ENCODE measurements around the gene PDIA5. TPM values are rescaled to one million over a fixed set of nuclear protein-coding genes. Genes with fewer than 3 reads are reported as not detected.

The PDIA5 gene
- total and polyA plus RNA-seq, 2 donors (not counting 1 experiment from before 2014, with no cell fraction given): 2.6 to 3.8 TPM

DNA sequence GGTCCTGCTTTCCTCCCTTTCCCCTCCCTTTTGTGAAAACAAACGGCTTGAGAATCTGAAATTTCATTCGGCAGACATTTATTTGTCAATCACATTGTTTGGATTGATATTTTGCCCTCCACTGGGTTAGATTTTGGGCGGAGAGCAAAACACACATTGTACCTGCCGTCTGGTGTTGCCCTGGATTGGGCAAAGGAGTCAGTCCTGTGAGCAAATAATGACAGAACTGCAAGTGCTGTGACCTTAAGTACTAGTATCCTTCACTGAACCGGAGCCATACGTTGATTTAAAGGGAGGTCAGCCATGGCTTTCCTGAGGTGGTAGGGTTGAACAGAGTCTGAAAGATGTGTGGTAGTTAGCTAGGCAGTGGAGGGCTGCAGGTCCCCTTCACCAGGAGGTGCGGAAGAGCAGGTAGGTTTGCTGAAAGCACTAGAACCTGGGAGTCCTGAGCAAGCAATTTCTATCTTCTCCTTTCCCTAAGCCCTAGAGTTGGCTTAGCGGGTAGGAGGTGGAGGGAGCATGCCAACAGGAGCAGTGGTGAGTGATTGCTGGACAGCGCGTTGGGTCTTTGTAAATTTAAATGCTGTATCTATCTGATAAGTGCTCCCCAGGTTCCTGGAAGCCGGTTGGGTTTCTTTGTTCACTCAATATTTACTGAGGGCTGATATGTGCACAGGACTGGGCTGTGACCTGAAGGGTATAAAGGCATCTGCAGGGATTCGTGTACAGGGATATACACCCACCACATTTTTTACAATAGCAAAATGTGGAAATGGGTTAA lies 2.0 kb downstream of the PDIA5 start:
- Mint-ChIP-seq H3K4me1 (peaks cover 14% of the 10 kb centered on the region), H3K27me3 (no peaks in the 10 kb centered on the region), H3K4me3 (peak overlapping the region; percentile 46), H3K27ac (no peak overlapping the region), H3K9me3 (ENCODE audit: insufficient read depth) (no peaks in the 10 kb centered on the region)
- Histone ChIP-seq H3K9me3 (ENCODE audit: control extremely low read depth in 1 of 3, control insufficient read depth in 2 of 3, insufficient read depth in 1 of 3, low read length in 2 of 3) (no peaks in the 10 kb centered on the region), H3K27me3 (replicated peaks in 1 of 4; ENCODE audit: control extremely low read depth in 1 of 4, control insufficient read depth in 3 of 4, insufficient read depth in 4 of 4, low read length in 3 of 4) (no peaks in the 10 kb centered on the region), H3K27ac (ENCODE audit: low read length in 2 of 2) (no peak overlapping the region), H3K36me3 (replicated peaks in 1 of 2; ENCODE audit: control extremely low read depth in 1 of 2, control insufficient read depth in 1 of 2, extremely low read depth in 1 of 2, insufficient read depth in 2 of 2, low read length in 1 of 2) (no peaks in the 10 kb centered on the region), H3K4me2 (replicated peaks; ENCODE audit: low read depth, low read length, poor library complexity, severe bottlenecking) (no peak overlapping the region), H3K79me2 (ENCODE audit: control insufficient read depth, insufficient read depth, low read length) (peaks cover 48% of the 10 kb centered on the region), H3K4me1 (ENCODE audit: control insufficient read depth in 2 of 2, insufficient read depth in 2 of 2, low read length in 2 of 2) (peaks cover 9 to 10% of the 10 kb centered on the region in 2 donors), H3K4me3 (ENCODE audit: control extremely low read depth in 1 of 5, extremely low read depth in 1 of 5, insufficient read depth in 1 of 5, low read depth in 2 of 5, low read length in 4 of 5) (no peak overlapping the region), H4K20me1 (ENCODE audit: control insufficient read depth, insufficient read depth, low read length, poor library complexity, severe bottlenecking) (peaks cover 7% of the 10 kb centered on the region), H3K9ac (ENCODE audit: low read length) (no peak overlapping the region), H2AFZ (ENCODE audit: insufficient read depth, low read depth, low read length, poor library complexity, severe bottlenecking) (no peak overlapping the region)
- no peak for TF ChIP-seq EZH2 (IDR thresholded peaks at IDR 0.05; ENCODE audit: borderline replicate concordance, insufficient read depth, low read depth, low read length, poor library complexity, severe bottlenecking)
- TF ChIP-seq CTCF (IDR thresholded peaks at IDR 0.05): no peak
- no peak for ATAC-seq (ENCODE audit: low read depth)
- ChIA-PET CTCF (no interaction called here), POLR2A (no interaction called here)
- 97% methylated on average over 9 of the region's 12 CpGs for WGBS (ENCODE audit: insufficient coverage)
- intact Hi-C loops (cut with micrococcal nuclease): no loop called here
- no peak for DNase-seq

DNA sequence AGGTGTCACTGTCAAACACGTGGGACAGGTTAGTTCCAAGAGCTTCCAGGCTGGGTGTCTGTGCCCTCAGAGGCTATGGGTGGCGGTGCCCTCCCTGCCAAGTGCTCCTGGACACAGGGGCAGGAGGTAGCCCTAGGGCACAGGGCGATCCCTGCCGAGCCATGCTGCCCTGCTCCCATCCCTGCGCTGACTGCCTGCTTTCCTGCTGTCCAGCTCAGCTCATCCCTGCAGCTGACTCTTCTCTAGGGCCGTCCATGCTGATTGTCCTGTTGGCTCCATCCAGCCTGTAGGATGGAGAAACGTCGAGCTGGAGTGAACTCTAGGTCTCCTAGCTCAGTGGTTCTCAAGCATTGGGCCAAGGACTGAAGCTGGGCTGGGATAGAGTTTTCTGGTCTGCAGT lies 3.7 kb downstream of the PDIA5 start:
- Histone ChIP-seq H3K9ac (ENCODE audit: low read length) (no peak overlapping the region), H3K27ac (ENCODE audit: low read length in 2 of 2) (no peak overlapping the region), H3K4me3 (ENCODE audit: control extremely low read depth in 1 of 5, extremely low read depth in 1 of 5, insufficient read depth in 1 of 5, low read depth in 2 of 5, low read length in 4 of 5) (no peak overlapping the region), H3K4me2 (replicated peaks; ENCODE audit: low read depth, low read length, poor library complexity, severe bottlenecking) (no peak overlapping the region), H3K9me3 (ENCODE audit: control extremely low read depth in 1 of 3, control insufficient read depth in 2 of 3, insufficient read depth in 1 of 3, low read length in 2 of 3) (no peaks in the 10 kb centered on the region), H4K20me1 (ENCODE audit: control insufficient read depth, insufficient read depth, low read length, poor library complexity, severe bottlenecking) (peaks cover 7% of the 10 kb centered on the region), H3K27me3 (replicated peaks in 1 of 4; ENCODE audit: control extremely low read depth in 1 of 4, control insufficient read depth in 3 of 4, insufficient read depth in 4 of 4, low read length in 3 of 4) (no peaks in the 10 kb centered on the region), H3K79me2 (ENCODE audit: control insufficient read depth, insufficient read depth, low read length) (peaks cover 54% of the 10 kb centered on the region), H2AFZ (ENCODE audit: insufficient read depth, low read depth, low read length, poor library complexity, severe bottlenecking) (no peak overlapping the region), H3K4me1 (ENCODE audit: control insufficient read depth in 2 of 2, insufficient read depth in 2 of 2, low read length in 2 of 2) (peaks cover 9 to 10% of the 10 kb centered on the region in 2 donors), H3K36me3 (replicated peaks in 1 of 2; ENCODE audit: control extremely low read depth in 1 of 2, control insufficient read depth in 1 of 2, extremely low read depth in 1 of 2, insufficient read depth in 2 of 2, low read length in 1 of 2) (no peaks in the 10 kb centered on the region)
- ChIA-PET POLR2A (no interaction called here), CTCF (no interaction called here)
- Mint-ChIP-seq H3K4me1 (peaks cover 14% of the 10 kb centered on the region), H3K9me3 (ENCODE audit: insufficient read depth) (no peaks in the 10 kb centered on the region), H3K4me3 (no peak overlapping the region), H3K27me3 (no peaks in the 10 kb centered on the region), H3K27ac (no peak overlapping the region)
- TF ChIP-seq CTCF (IDR thresholded peaks at IDR 0.05) (no peak), EZH2 (IDR thresholded peaks at IDR 0.05; ENCODE audit: borderline replicate concordance, insufficient read depth, low read depth, low read length, poor library complexity, severe bottlenecking) (no peak)
- intact Hi-C loops (cut with micrococcal nuclease): no loop called here
- DNase-seq (no peak), ATAC-seq (ENCODE audit: low read depth) (no peak)
- 94% methylated on average over 7 of the region's 8 CpGs for WGBS (ENCODE audit: insufficient coverage)
